PC-9 (cell line): Measurements from ENCODE around the gene CDH10.

Source experiments
- CTCF ChIP-seq: fragments of 200-600 bp; sonication (generic); conservative IDR thresholded peaks from 2 replicates; pipeline ENCODE4 v1.6.1; 2017; ENCODE audit warnings: mixed run types, antibody characterized with exemption, mild to moderate bottlenecking, moderate library complexity
- EZH2 ChIP-seq: fragments of 200-600 bp; sonication (generic); IDR thresholded peaks from 2 replicates; pipeline ENCODE4 v1.8.0; 2017; ENCODE audit warnings: antibody characterized with exemption, low read depth

DNA sequence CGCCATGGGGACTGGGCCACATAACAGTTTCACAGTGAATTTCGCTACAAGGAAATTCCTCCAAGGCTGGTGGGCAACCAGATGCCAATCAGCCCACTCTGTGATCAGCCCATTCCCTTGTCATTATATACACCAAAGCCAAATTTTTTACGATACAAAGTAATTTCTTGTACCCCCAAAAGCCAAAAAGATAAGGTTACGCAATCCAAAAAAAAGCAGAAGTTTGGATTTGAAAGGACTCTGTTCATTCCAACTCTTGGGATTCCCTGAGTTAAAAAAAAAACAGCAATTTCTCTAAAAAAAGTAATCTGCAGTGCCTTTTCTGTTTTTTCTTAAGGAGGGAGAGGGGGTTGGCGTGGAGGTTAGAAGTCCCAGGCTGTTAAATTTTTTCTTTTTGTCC is 166.8 kb downstream of the CDH10 start:
- TF ChIP-seq CTCF (no peak), EZH2 (no peak)
